Measurements from ENCODE around the gene CST8. TPM values are rescaled to one million over a fixed set of nuclear protein-coding genes. Genes with fewer than 3 reads are reported as not detected.

The CST8 gene
- total and polyA plus RNA-seq, 2 experiments from 2014 or later = not detected

DNA sequence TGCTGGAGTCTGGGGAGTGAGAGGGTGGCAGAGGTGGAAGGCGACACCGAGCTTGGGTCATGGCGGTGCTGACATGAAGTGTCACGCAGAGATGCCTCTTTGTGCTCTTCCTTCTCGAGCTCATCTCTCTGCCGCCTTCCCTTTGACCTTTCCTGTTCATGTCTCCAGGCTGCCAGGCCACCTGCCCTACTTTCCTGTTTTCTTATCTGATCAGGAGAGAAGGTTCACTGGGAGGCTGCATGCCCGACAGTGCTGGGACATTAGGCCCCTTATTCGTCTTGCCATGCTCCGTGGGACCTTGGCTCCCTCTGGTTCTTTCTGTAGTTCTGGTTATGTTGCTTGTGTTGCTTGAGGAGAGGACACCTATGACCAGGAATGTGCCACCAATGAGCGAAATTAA, 33.2 kb downstream of the CST8 start:
- H3K36me3 Mint-ChIP-seq (ENCODE audit: low read depth) = peaks cover 25% of the 10 kb centered on the region
- no peaks in the 10 kb centered on the region for H3F3A ChIP-seq (replicated peaks; ENCODE audit: low read depth)
- TF ChIP-seq, protein P1, sequence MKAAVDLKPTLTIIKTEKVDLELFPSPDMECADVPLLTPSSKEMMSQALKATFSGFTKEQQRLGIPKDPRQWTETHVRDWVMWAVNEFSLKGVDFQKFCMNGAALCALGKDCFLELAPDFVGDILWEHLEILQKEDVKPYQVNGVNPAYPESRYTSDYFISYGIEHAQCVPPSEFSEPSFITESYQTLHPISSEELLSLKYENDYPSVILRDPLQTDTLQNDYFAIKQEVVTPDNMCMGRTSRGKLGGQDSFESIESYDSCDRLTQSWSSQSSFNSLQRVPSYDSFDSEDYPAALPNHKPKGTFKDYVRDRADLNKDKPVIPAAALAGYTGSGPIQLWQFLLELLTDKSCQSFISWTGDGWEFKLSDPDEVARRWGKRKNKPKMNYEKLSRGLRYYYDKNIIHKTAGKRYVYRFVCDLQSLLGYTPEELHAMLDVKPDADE (IDR thresholded peaks at IDR 0.05) = no peak
- TF ChIP-seq, protein P2, sequence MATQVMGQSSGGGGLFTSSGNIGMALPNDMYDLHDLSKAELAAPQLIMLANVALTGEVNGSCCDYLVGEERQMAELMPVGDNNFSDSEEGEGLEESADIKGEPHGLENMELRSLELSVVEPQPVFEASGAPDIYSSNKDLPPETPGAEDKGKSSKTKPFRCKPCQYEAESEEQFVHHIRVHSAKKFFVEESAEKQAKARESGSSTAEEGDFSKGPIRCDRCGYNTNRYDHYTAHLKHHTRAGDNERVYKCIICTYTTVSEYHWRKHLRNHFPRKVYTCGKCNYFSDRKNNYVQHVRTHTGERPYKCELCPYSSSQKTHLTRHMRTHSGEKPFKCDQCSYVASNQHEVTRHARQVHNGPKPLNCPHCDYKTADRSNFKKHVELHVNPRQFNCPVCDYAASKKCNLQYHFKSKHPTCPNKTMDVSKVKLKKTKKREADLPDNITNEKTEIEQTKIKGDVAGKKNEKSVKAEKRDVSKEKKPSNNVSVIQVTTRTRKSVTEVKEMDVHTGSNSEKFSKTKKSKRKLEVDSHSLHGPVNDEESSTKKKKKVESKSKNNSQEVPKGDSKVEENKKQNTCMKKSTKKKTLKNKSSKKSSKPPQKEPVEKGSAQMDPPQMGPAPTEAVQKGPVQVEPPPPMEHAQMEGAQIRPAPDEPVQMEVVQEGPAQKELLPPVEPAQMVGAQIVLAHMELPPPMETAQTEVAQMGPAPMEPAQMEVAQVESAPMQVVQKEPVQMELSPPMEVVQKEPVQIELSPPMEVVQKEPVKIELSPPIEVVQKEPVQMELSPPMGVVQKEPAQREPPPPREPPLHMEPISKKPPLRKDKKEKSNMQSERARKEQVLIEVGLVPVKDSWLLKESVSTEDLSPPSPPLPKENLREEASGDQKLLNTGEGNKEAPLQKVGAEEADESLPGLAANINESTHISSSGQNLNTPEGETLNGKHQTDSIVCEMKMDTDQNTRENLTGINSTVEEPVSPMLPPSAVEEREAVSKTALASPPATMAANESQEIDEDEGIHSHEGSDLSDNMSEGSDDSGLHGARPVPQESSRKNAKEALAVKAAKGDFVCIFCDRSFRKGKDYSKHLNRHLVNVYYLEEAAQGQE (IDR thresholded peaks at IDR 0.05; ENCODE audit: unreplicated experiment) = no peak
- TF ChIP-seq, protein P3, sequence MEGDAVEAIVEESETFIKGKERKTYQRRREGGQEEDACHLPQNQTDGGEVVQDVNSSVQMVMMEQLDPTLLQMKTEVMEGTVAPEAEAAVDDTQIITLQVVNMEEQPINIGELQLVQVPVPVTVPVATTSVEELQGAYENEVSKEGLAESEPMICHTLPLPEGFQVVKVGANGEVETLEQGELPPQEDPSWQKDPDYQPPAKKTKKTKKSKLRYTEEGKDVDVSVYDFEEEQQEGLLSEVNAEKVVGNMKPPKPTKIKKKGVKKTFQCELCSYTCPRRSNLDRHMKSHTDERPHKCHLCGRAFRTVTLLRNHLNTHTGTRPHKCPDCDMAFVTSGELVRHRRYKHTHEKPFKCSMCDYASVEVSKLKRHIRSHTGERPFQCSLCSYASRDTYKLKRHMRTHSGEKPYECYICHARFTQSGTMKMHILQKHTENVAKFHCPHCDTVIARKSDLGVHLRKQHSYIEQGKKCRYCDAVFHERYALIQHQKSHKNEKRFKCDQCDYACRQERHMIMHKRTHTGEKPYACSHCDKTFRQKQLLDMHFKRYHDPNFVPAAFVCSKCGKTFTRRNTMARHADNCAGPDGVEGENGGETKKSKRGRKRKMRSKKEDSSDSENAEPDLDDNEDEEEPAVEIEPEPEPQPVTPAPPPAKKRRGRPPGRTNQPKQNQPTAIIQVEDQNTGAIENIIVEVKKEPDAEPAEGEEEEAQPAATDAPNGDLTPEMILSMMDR (conservative IDR thresholded peaks at IDR 0.05; ENCODE audit: low read depth in 2 of 2) = no peak
- no peak for TF ChIP-seq ZNF114 (CRISPR knock-in tag; IDR thresholded peaks at IDR 0.05)
- TF ChIP-seq JUNB (IDR thresholded peaks at IDR 0.05; ENCODE audit: unreplicated experiment) = no peak
- no peak for TF ChIP-seq CREB1 (CRISPR knock-in tag; IDR thresholded peaks at IDR 0.05; ENCODE audit: low read depth)
- TF ChIP-seq STAT1 (IDR thresholded peaks at IDR 0.05; ENCODE audit: unreplicated experiment) = no peak
- no peak for TF ChIP-seq POLR2AphosphoS5 (IDR thresholded peaks at IDR 0.05; ENCODE audit: low read depth)
- TF ChIP-seq EZH2phosphoT487 (IDR thresholded peaks at IDR 0.05; ENCODE audit: unreplicated experiment) = no peak
- no peak for TF ChIP-seq ZNF331 (CRISPR knock-in tag; IDR thresholded peaks at IDR 0.05; ENCODE audit: low read depth)
- no peak for TF ChIP-seq EZH2 (IDR thresholded peaks at IDR 0.05; ENCODE audit: low read depth, unreplicated experiment)
- TF ChIP-seq, protein P4, sequence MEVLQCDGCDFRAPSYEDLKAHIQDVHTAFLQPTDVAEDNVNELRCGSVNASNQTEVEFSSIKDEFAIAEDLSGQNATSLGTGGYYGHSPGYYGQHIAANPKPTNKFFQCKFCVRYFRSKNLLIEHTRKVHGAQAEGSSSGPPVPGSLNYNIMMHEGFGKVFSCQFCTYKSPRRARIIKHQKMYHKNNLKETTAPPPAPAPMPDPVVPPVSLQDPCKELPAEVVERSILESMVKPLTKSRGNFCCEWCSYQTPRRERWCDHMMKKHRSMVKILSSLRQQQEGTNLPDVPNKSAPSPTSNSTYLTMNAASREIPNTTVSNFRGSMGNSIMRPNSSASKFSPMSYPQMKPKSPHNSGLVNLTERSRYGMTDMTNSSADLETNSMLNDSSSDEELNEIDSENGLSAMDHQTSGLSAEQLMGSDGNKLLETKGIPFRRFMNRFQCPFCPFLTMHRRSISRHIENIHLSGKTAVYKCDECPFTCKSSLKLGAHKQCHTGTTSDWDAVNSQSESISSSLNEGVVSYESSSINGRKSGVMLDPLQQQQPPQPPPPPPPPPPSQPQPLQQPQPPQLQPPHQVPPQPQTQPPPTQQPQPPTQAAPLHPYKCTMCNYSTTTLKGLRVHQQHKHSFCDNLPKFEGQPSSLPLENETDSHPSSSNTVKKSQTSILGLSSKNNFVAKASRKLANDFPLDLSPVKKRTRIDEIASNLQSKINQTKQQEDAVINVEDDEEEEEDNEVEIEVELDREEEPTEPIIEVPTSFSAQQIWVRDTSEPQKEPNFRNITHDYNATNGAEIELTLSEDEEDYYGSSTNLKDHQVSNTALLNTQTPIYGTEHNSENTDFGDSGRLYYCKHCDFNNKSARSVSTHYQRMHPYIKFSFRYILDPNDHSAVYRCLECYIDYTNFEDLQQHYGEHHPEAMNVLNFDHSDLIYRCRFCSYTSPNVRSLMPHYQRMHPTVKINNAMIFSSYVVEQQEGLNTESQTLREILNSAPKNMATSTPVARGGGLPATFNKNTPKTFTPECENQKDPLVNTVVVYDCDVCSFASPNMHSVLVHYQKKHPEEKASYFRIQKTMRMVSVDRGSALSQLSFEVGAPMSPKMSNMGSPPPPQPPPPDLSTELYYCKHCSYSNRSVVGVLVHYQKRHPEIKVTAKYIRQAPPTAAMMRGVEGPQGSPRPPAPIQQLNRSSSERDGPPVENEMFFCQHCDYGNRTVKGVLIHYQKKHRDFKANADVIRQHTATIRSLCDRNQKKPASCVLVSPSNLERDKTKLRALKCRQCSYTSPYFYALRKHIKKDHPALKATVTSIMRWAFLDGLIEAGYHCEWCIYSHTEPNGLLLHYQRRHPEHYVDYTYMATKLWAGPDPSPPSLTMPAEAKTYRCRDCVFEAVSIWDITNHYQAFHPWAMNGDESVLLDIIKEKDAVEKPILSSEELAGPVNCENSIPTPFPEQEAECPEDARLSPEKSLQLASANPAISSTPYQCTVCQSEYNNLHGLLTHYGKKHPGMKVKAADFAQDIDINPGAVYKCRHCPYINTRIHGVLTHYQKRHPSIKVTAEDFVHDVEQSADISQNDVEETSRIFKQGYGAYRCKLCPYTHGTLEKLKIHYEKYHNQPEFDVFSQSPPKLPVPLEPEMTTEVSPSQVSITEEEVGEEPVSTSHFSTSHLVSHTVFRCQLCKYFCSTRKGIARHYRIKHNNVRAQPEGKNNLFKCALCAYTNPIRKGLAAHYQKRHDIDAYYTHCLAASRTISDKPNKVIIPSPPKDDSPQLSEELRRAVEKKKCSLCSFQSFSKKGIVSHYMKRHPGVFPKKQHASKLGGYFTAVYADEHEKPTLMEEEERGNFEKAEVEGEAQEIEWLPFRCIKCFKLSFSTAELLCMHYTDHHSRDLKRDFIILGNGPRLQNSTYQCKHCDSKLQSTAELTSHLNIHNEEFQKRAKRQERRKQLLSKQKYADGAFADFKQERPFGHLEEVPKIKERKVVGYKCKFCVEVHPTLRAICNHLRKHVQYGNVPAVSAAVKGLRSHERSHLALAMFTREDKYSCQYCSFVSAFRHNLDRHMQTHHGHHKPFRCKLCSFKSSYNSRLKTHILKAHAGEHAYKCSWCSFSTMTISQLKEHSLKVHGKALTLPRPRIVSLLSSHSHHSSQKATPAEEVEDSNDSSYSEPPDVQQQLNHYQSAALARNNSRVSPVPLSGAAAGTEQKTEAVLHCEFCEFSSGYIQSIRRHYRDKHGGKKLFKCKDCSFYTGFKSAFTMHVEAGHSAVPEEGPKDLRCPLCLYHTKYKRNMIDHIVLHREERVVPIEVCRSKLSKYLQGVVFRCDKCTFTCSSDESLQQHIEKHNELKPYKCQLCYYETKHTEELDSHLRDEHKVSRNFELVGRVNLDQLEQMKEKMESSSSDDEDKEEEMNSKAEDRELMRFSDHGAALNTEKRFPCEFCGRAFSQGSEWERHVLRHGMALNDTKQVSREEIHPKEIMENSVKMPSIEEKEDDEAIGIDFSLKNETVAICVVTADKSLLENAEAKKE (CRISPR knock-in tag; IDR thresholded peaks at IDR 0.05) = no peak
- no peak for TF ChIP-seq NANOG (IDR thresholded peaks at IDR 0.05; ENCODE audit: borderline replicate concordance)
- no peak overlapping the region for H3K4me3 Mint-ChIP-seq
- H3K79me2 ChIP-seq (replicated peaks; ENCODE audit: insufficient read depth) = no peaks in the 10 kb centered on the region
- no peak overlapping the region for H3K27ac ChIP-seq (ENCODE audit: low read depth)
- H3K4me1 ChIP-seq (ENCODE audit: insufficient read depth) = peaks cover 3% of the 10 kb centered on the region
- peaks cover 8% of the 10 kb centered on the region for H3K27me3 Mint-ChIP-seq (ENCODE audit: insufficient read depth, low read depth, poor library complexity)
- H4K20me1 ChIP-seq (replicated peaks; ENCODE audit: insufficient read depth) = no peaks in the 10 kb centered on the region
- H3K27ac Mint-ChIP-seq = no peak overlapping the region
- ATAC-seq = no peak
- no peak overlapping the region for H3K4me2 ChIP-seq
- peaks cover 18% of the 10 kb centered on the region; the same call in 1 of the 2 replicates for H3K9me2 ChIP-seq (ENCODE audit: insufficient read depth)
- peak overlapping the region; percentile 69; the same call in 1 of the 2 replicates for H2AFZ ChIP-seq
- H3K4me3 ChIP-seq = no peak overlapping the region
- peaks cover 23% of the 10 kb centered on the region for H3K4me1 Mint-ChIP-seq
- H3K36me3 ChIP-seq (ENCODE audit: insufficient read depth) = no peaks in the 10 kb centered on the region; the same call in 1 of the 2 replicates
- DNase-seq (ENCODE audit: low spot score) = no peak
- H3K9me3 Mint-ChIP-seq = peaks cover 25% of the 10 kb centered on the region
- H3K27me3 ChIP-seq (ENCODE audit: insufficient read depth) = no peaks in the 10 kb centered on the region

Measured in GM23338 (cell line).